K562 (cell line): ENCODE data around the gene NDUFA13. TPM values are rescaled to one million over a fixed set of nuclear protein-coding genes. Genes with fewer than 3 reads are reported as not detected.

Source experiments
- AFF4 ChIP-seq: sonication (generic); formaldehyde crosslinking; IDR thresholded peaks from 2 replicates; pipeline ENCODE4 v1.8.0; 2023; ENCODE audit warnings: mild to moderate bottlenecking, missing genetic modification reagents
- ARID4B ChIP-seq: sonication (generic); formaldehyde crosslinking; IDR thresholded peaks from 2 replicates; pipeline ENCODE4 v1.8.0; 2022; ENCODE audit warnings: mild to moderate bottlenecking, missing genetic modification reagents
- CBX5 ChIP-seq: IDR thresholded peaks from 2 replicates; pipeline ENCODE4 v1.6.1; 2014; ENCODE audit warnings: low read depth, borderline replicate concordance
- FOSL1 ChIP-seq: fragments of 200-800 bp; sonication (Bioruptor generic); conservative IDR thresholded peaks from 2 replicates; pipeline ENCODE4 v1.6.1; 2016; ENCODE audit warnings: missing genetic modification characterization, missing compliant biosample characterization
- FOXP1 ChIP-seq: sonication (generic); formaldehyde crosslinking; IDR thresholded peaks from 2 replicates; pipeline ENCODE4 v1.8.0; 2022; ENCODE audit warnings: mild to moderate bottlenecking, missing genetic modification reagents
- GATAD2A ChIP-seq: fragments of 450-650 bp; IDR thresholded peaks from 2 replicates; pipeline ENCODE4 v1.6.1; 2017
- GATAD2B ChIP-seq: fragments of 450-650 bp; IDR thresholded peaks from 2 replicates; pipeline ENCODE4 v1.6.1; 2017; ENCODE audit warnings: mild to moderate bottlenecking, borderline replicate concordance
- HNRNPUL1 ChIP-seq: fragments of 200-400 bp; formaldehyde crosslinking; IDR thresholded peaks from 2 replicates; pipeline ENCODE4 v1.6.1; 2017; ENCODE audit warnings: low read length
- ILF3 ChIP-seq: fragments of 450-650 bp; IDR thresholded peaks from 2 replicates; pipeline ENCODE4 v1.6.1; 2018; ENCODE audit warnings: antibody characterized with exemption, mild to moderate bottlenecking, moderate library complexity, borderline replicate concordance
- KDM4B ChIP-seq, 2 experiments: fragments of 450-650 bp in 1 of 2; sonication (generic) in 1 of 2; IDR thresholded peaks; 2 replicates each; pipeline ENCODE4 v1.6.1; 2016 to 2017; ENCODE audit warnings: borderline replicate concordance in 2 of 2, antibody characterized with exemption in 1 of 2, low read depth in 1 of 2, mild to moderate bottlenecking in 1 of 2
- KLF6 ChIP-seq: fragments of 250-450 bp; sonication (Bioruptor Pico); IDR thresholded peaks from 2 replicates; pipeline ENCODE4 v1.4.0; 2020; ENCODE audit warnings: mild to moderate bottlenecking, moderate library complexity, borderline replicate concordance
- MECOM ChIP-seq: fragments of 250-450 bp; sonication (Bioruptor Pico); IDR thresholded peaks from 2 replicates; pipeline ENCODE4 v1.8.0; 2022; ENCODE audit warnings: inconsistent platforms
- NR2C2 ChIP-seq, 2 experiments: fragments of 200-800 bp in 1 of 2; sonication (Bioruptor generic) in 1 of 2; sonication (generic) in 1 of 2; formaldehyde crosslinking in 1 of 2; IDR thresholded peaks; 2 replicates each; pipeline versions ENCODE4 v1.6.1 to v1.8.0; 2016 to 2022; ENCODE audit warnings: mild to moderate bottlenecking in 1 of 2, missing compliant biosample characterization in 1 of 2, missing genetic modification characterization in 1 of 2, missing genetic modification reagents in 1 of 2
- POLR2A ChIP-seq: fragments of 450-650 bp; conservative IDR thresholded peaks from 2 replicates; pipeline ENCODE4 v1.6.1; 2016
- POLR2H ChIP-seq: IDR thresholded peaks from 2 replicates; pipeline ENCODE4 v1.6.1; 2016; ENCODE audit warnings: missing genetic modification characterization, low read depth, mild to moderate bottlenecking, control low read depth, missing compliant biosample characterization, moderate library complexity
- RNF2 ChIP-seq: sonication (generic); IDR thresholded peaks from 2 replicates; pipeline ENCODE4 v1.6.1; 2016
- TAF7 ChIP-seq: fragments of 450-650 bp; IDR thresholded peaks from 2 replicates; pipeline ENCODE4 v1.6.1; 2016; ENCODE audit warnings: missing genetic modification characterization, missing compliant biosample characterization
- TOE1 ChIP-seq, 2 experiments: fragments of 450-650 bp in 1 of 2; sonication (generic) in 1 of 2; formaldehyde crosslinking in 1 of 2; IDR thresholded peaks; 2 replicates each; pipeline versions ENCODE4 v1.7.1 to v1.8.0; 2016 to 2022; ENCODE audit warnings: borderline replicate concordance in 2 of 2, mild to moderate bottlenecking in 2 of 2, antibody characterized with exemption in 1 of 2, inconsistent platforms in 1 of 2, low read depth in 1 of 2, missing genetic modification reagents in 1 of 2, moderate library complexity in 1 of 2
- ZNF507 ChIP-seq: conservative IDR thresholded peaks from 2 replicates; pipeline ENCODE4 v1.6.1; 2017; ENCODE audit warnings: missing genetic modification characterization, missing compliant biosample characterization
- ZNF551 ChIP-seq: fragments of 250-450 bp; sonication (Bioruptor Pico); IDR thresholded peaks from 2 replicates; pipeline ENCODE4 v1.5.0; 2021; ENCODE audit warnings: mild to moderate bottlenecking, moderate library complexity
- polyA plus RNA-seq, 8 experiments: library from polyadenylated mRNA; depleted of rRNA in 4 of 8; stranded (reverse) in 5 of 8; unstranded in 3 of 8; fragments of >200 nt; fragmentation: Nextera tagmentation in 2 of 8; fragmentation: Illumina TruSeq in 1 of 8; extraction: Ambion mirVana in 2 of 8; extraction: Trizol in 1 of 8; gene quantifications; 2 replicates each; pipeline versions ENCODE4 v1.2.1 to v1.2.3, GENCODE V29; 2011 to 2014; ENCODE audit warnings: inconsistent platforms in 1 of 8, missing spikeins in 1 of 8
- total RNA-seq, 7 experiments: library from RNA; depleted of rRNA in 6 of 7; stranded (reverse); fragments of >200 nt in 6 of 7; fragmentation: Illumina TruSeq in 2 of 7; extraction: Trizol in 2 of 7; gene quantifications; 2 replicates each; pipeline versions ENCODE4 v1.2.1 to v1.2.3, GENCODE V29; 2011 to 2021; ENCODE audit warnings: low replicate concordance in 1 of 7

The NDUFA13 gene
- total and polyA plus RNA-seq, 9 of the 15 experiments (the other 6 are each of a cell fraction or from before 2014, with no cell fraction given), result 146 to 596 (median 429) TPM

- TF ChIP-seq FOXP1 (CRISPR knock-in tag) (no peak), FOSL1 (peak; percentile 35; the same call in 1 of the 2 replicates), POLR2A (peak; percentile 92), TAF7 (tag) (peak; percentile 93), NR2C2 (CRISPR knock-in tag; IDR thresholded peaks at IDR 0.05) (peak; percentile 95), NR2C2 (tag; IDR thresholded peaks at IDR 0.05) (peak; percentile 98), KLF6 (CRISPR knock-in tag) (no peak), AFF4 (no peak), GATAD2A (no peak), ZNF507 (tag) (no peak), POLR2H (tag) (peak; percentile 90), MECOM (CRISPR knock-in tag) (0 out of 2 replicates have a peak, but pooled peaks have one; percentile 31), ZNF551 (CRISPR knock-in tag) (no peak), GATAD2B (no peak; the same call in none of the 2 replicates), CBX5 (no peak), ARID4B (peak; percentile 89), ILF3 (no peak; the same call in 1 of the 2 replicates), KDM4B (IDR thresholded peaks at IDR 0.05; ENCODE audit: borderline replicate concordance in 2 of 2, low read depth in 1 of 2) (peak in 1 of 2 experiments; percentile 93; a peak in 2 of 4 replicates), TOE1 (IDR thresholded peaks at IDR 0.05; ENCODE audit: borderline replicate concordance) (0 out of 2 replicates have a peak, but pooled peaks have one; percentile 52), TOE1 (CRISPR knock-in tag; IDR thresholded peaks at IDR 0.05; ENCODE audit: borderline replicate concordance, low read depth) (no peak), RNF2 (no peak), HNRNPUL1 (no peak)
Observed at GRCh38 chr19:19515642-19516519, at the start of gene NDUFA13 (continued).
